ENCODE results near the gene RAB9A.

The RAB9A gene

GRCh38 chrX:13752141-13752540, 63.2 kb downstream of the RAB9A start:
- no peak for DNase-seq

GRCh38 chrX:13752646-13753045, 63.7 kb downstream of the RAB9A start:
- no peak for DNase-seq

- no peak for DNase-seq
Measured at GRCh38 chrX:13754765-13755164, 65.8 kb downstream of the RAB9A start.

- DNase-seq: peak; percentile 35
Measured at GRCh38 chrX:13755254-13755653, 66.3 kb downstream of the RAB9A start.

GRCh38 chrX:13756381-13756780, 67.5 kb downstream of the RAB9A start:
- no peak for DNase-seq

- DNase-seq: no peak
Measured at GRCh38 chrX:13759152-13759718, 70.3 kb downstream of the RAB9A start.

Measured in CD4-positive, alpha-beta T cell treated with Interleukin-17A for 1 hour (primary cell).